Measurements from ENCODE around the gene RUVBL2.

Gene RUVBL2

DNA sequence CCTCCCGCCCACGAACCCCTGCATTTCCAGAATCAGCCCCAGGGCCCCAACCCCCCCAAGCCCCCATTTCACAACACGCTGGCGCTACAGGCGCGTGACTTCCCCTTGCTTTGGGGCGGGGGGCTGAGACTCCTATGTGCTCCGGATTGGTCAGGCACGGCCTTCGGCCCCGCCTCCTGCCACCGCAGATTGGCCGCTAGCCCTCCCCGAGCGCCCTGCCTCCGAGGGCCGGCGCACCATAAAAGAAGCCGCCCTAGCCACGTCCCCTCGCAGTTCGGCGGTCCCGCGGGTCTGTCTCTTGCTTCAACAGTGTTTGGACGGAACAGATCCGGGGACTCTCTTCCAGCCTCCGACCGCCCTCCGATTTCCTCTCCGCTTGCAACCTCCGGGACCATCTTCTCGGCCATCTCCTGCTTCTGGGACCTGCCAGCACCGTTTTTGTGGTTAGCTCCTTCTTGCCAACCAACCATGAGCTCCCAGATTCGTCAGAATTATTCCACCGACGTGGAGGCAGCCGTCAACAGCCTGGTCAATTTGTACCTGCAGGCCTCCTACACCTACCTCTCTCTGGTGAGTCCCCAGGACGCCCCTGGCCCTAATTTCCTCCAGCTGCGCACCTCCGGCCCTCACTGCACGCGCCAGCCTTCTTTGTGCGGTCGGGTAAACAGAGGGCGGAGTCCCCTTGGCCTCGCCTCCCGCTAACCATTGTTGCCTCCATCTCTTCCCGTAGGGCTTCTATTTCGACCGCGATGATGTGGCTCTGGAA lies 28.5 kb upstream of the RUVBL2 start, which contains the start of gene FTL:
TSS of gene FTL (plus strand) at position 270 of the 766 bp plus-strand sequence. CDS start at position 469, 199 bp downstream.
- POLR2A ChIA-PET: interaction anchor here (1.0 to 4.2 kb wide), 7 partner anchors 10 to 169 kb away, joined by 3 to 34 read pairs (median 6); partner anchors contain the start of genes BAX, NUCB1, PPP1R15A and RUVBL2
- peak within 1 kb of the TSS; percentile 40 for H3K4me3 ChIP-seq (ENCODE audit: low read depth, low read length)
- peak within 1 kb of the TSS; percentile 82 for H3K27ac ChIP-seq (ENCODE audit: extremely low read depth, low read depth, low read length)
- CTCF ChIA-PET: interaction anchor here (0.7 to 1.0 kb wide), 3 partner anchors 12 to 177 kb away, joined by 3 to 5 read pairs (median 3); no protein-coding TSS in a partner anchor
- H3K9me3 ChIP-seq (ENCODE audit: control insufficient read depth, insufficient read depth, low read depth, low read length): no peaks in the 10 kb centered on the region
- peaks cover 20% of the 10 kb centered on the region for H3K4me1 ChIP-seq (ENCODE audit: control insufficient read depth, insufficient read depth, low read length)
- H3K36me3 ChIP-seq (ENCODE audit: control insufficient read depth in 2 of 2, insufficient read depth in 1 of 2, low read length in 2 of 2): peaks cover 3 to 53% of the 10 kb centered on the region in 2 experiments; a peak in 2 of 3 replicates
- TF ChIP-seq KLF10 (tag by site-specific recombination; IDR thresholded peaks at IDR 0.05) (peak; percentile 63), ZNF707 (tag by site-specific recombination; IDR thresholded peaks at IDR 0.05) (no peak), ZNF777 (tag by site-specific recombination; IDR thresholded peaks at IDR 0.05; ENCODE audit: borderline replicate concordance) (peak; percentile 77), ZNF121 (tag by site-specific recombination; IDR thresholded peaks at IDR 0.05) (peak; percentile 70; the same call in 1 of the 2 replicates), GLI2 (tag by site-specific recombination; IDR thresholded peaks at IDR 0.05; ENCODE audit: borderline replicate concordance, low read depth) (no peak), ZNF239 (tag by site-specific recombination; IDR thresholded peaks at IDR 0.05) (peak; percentile 44; the same call in 1 of the 2 replicates), ZNF558 (tag by site-specific recombination; IDR thresholded peaks at IDR 0.05) (peak; percentile 34; the same call in 1 of the 2 replicates), ZNF548 (tag by site-specific recombination; IDR thresholded peaks at IDR 0.05) (no peak), HOXA7 (CRISPR knock-in tag; IDR thresholded peaks at IDR 0.05; ENCODE audit: borderline replicate concordance) (no peak), ZSCAN30 (tag by site-specific recombination; IDR thresholded peaks at IDR 0.05) (0 out of 2 replicates have a peak, but pooled peaks have one; percentile 42), ZNF521 (tag by site-specific recombination; IDR thresholded peaks at IDR 0.05) (no peak), ZNF555 (tag by site-specific recombination; conservative IDR thresholded peaks at IDR 0.05) (no peak), ZNF354C (tag by site-specific recombination; IDR thresholded peaks at IDR 0.05; ENCODE audit: borderline replicate concordance, low read depth) (no peak), ZNF114 (tag by site-specific recombination; IDR thresholded peaks at IDR 0.05) (no peak), MZF1 (tag by site-specific recombination; IDR thresholded peaks at IDR 0.05; ENCODE audit: borderline replicate concordance) (no peak), ZNF324 (tag by site-specific recombination; IDR thresholded peaks at IDR 0.05) (no peak), ZNF747 (tag by site-specific recombination; IDR thresholded peaks at IDR 0.05) (0 out of 2 replicates have a peak, but pooled peaks have one; percentile 69), ZIC2 (tag by site-specific recombination; IDR thresholded peaks at IDR 0.05) (no peak), ZNF133 (tag by site-specific recombination; IDR thresholded peaks at IDR 0.05) (no peak), ZNF184 (tag by site-specific recombination; IDR thresholded peaks at IDR 0.05) (no peak), ZNF843 (tag by site-specific recombination; IDR thresholded peaks at IDR 0.05) (no peak; the same call in none of the 2 replicates), ZBTB7A (tag by site-specific recombination; IDR thresholded peaks at IDR 0.05; ENCODE audit: low read depth) (no peak), ZNF837 (tag by site-specific recombination; IDR thresholded peaks at IDR 0.05) (0 out of 2 replicates have a peak, but pooled peaks have one; percentile 81), ZNF174 (tag by site-specific recombination; IDR thresholded peaks at IDR 0.05) (no peak; the same call in 1 of the 2 replicates), SP3 (tag by site-specific recombination; IDR thresholded peaks at IDR 0.05) (peak; percentile 78)
- TF ChIP-seq, protein P1, sequence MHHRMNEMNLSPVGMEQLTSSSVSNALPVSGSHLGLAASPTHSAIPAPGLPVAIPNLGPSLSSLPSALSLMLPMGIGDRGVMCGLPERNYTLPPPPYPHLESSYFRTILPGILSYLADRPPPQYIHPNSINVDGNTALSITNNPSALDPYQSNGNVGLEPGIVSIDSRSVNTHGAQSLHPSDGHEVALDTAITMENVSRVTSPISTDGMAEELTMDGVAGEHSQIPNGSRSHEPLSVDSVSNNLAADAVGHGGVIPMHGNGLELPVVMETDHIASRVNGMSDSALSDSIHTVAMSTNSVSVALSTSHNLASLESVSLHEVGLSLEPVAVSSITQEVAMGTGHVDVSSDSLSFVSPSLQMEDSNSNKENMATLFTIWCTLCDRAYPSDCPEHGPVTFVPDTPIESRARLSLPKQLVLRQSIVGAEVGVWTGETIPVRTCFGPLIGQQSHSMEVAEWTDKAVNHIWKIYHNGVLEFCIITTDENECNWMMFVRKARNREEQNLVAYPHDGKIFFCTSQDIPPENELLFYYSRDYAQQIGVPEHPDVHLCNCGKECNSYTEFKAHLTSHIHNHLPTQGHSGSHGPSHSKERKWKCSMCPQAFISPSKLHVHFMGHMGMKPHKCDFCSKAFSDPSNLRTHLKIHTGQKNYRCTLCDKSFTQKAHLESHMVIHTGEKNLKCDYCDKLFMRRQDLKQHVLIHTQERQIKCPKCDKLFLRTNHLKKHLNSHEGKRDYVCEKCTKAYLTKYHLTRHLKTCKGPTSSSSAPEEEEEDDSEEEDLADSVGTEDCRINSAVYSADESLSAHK (tag by site-specific recombination; IDR thresholded peaks at IDR 0.05): peak; percentile 34
- TF ChIP-seq, protein P2, sequence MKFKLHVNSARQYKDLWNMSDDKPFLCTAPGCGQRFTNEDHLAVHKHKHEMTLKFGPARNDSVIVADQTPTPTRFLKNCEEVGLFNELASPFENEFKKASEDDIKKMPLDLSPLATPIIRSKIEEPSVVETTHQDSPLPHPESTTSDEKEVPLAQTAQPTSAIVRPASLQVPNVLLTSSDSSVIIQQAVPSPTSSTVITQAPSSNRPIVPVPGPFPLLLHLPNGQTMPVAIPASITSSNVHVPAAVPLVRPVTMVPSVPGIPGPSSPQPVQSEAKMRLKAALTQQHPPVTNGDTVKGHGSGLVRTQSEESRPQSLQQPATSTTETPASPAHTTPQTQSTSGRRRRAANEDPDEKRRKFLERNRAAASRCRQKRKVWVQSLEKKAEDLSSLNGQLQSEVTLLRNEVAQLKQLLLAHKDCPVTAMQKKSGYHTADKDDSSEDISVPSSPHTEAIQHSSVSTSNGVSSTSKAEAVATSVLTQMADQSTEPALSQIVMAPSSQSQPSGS (tag by site-specific recombination; IDR thresholded peaks at IDR 0.05; ENCODE audit: low read depth): no peak
- TF ChIP-seq, protein P3, sequence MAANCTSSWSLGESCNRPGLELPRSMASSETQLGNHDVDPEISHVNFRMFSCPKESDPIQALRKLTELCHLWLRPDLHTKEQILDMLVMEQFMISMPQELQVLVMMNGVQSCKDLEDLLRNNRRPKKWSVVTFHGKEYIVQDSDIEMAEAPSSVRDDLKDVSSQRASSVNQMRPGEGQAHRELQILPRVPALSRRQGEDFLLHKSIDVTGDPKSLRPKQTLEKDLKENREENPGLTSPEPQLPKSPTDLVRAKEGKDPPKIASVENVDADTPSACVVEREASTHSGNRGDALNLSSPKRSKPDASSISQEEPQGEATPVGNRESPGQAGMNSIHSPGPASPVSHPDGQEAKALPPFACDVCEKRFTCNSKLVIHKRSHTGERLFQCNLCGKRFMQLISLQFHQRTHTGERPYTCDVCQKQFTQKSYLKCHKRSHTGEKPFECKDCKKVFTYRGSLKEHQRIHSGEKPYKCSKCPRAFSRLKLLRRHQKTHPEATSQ (tag by site-specific recombination; IDR thresholded peaks at IDR 0.05): no peak
- TF ChIP-seq, protein P4, sequence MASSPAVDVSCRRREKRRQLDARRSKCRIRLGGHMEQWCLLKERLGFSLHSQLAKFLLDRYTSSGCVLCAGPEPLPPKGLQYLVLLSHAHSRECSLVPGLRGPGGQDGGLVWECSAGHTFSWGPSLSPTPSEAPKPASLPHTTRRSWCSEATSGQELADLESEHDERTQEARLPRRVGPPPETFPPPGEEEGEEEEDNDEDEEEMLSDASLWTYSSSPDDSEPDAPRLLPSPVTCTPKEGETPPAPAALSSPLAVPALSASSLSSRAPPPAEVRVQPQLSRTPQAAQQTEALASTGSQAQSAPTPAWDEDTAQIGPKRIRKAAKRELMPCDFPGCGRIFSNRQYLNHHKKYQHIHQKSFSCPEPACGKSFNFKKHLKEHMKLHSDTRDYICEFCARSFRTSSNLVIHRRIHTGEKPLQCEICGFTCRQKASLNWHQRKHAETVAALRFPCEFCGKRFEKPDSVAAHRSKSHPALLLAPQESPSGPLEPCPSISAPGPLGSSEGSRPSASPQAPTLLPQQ (tag by site-specific recombination; IDR thresholded peaks at IDR 0.05): peak; percentile 79
- TF ChIP-seq, protein P5, sequence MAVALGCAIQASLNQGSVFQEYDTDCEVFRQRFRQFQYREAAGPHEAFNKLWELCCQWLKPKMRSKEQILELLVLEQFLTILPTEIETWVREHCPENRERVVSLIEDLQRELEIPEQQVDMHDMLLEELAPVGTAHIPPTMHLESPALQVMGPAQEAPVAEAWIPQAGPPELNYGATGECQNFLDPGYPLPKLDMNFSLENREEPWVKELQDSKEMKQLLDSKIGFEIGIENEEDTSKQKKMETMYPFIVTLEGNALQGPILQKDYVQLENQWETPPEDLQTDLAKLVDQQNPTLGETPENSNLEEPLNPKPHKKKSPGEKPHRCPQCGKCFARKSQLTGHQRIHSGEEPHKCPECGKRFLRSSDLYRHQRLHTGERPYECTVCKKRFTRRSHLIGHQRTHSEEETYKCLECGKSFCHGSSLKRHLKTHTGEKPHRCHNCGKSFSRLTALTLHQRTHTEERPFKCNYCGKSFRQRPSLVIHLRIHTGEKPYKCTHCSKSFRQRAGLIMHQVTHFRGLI (tag by site-specific recombination; IDR thresholded peaks at IDR 0.05): no peak; the same call in 1 of the 2 replicates
